CD4-positive, alpha-beta T cell treated with Interleukin-4 for 4 hours (primary cell): ENCODE results near the gene BRD9.
"Not testable (repeated sequence)": the region's sequence is repeated elsewhere in the genome, so short reads cannot be mapped to it uniquely, and the experiment has no call there.

Experiments
- DNase-seq: peaks from one replicate; pipeline ENCODE4 v3.0.0-alpha.2; 2020

The BRD9 gene

DNA sequence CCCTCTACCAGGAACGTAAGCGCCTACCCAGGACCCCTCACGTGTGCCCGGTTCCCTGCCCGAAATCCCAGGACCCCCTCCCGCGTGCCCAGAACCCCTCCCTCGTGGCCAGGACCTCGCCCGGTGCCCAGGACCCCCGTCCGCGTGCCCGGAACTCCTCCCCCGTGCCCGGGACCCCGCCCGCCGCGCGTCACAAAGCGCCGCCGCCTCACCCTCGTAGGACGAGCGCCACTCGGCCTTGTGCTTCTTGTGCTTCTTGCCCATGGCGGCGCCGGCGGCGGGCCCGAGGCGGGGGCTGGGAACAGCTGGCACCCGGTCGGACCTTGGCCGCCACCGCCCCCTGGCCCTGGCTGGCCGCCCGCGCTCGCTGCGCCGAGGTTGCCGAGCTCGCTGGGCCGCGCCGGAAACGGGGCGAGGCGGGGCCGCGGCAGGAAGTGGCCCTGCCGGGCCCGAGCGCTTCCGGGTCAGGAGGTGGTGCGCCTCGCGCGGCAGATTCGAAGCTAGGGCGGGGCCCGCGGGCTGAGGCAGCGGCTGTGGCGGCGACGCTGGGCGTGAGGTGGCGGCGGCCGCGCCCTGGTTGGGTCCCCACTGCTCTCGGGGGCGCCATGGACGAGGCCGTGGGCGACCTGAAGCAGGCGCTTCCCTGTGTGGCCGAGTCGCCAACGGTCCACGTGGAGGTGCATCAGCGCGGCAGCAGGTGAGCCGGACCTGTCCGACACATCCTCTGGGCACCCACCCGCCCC lies at the start of gene BRD9, which contains the start of gene TRIP13:
TSS of gene BRD9 (minus strand) at position 408 of the 743 bp plus-strand sequence. CDS start at position 264, 144 bp downstream.
TSS of gene TRIP13 (plus strand) at position 491 of the 743 bp plus-strand sequence. CDS start at position 606, 115 bp downstream.
- peak; percentile 74 for DNase-seq

DNA sequence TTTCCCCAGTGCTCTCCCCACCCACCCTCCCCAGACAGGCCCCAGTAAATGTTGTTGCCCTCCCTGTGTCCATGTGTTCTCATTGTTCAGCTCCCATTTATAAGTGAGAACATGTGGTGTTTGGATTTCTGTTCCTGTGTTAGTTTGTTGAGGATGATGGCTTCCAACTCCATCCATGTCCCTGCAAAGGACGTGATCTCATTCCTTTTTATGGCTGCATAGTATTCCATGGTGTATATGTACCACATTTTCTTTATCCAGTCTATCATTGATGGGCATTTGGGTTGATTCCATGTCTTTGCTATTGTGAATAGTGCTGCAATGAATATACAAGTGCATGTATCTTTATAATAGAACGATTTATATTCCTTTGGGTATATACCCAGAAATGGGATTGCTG lies 48.1 kb upstream of the BRD9 start:
- DNase-seq: not testable (repeated sequence)

DNA sequence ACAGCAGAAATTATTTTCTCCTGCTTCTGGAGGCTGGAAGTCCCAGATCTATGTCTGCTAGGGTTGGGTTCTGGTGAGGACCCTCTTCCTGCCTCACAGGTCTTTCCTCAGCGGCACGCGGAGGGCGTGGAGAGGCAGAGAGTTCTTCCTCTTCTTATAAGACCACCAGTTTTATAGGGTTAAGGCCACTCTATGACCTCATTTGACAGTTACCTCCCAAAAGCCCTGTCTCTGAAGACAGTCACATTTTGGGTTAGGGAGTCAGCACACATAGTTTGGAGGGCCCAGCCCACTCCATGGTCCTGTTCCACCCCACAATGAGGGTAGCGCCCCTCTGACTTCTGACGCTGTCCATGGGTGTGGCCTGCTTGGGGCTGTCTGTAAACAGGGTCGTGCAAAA lies 46.8 kb upstream of the BRD9 start:
- DNase-seq: no peak

DNA sequence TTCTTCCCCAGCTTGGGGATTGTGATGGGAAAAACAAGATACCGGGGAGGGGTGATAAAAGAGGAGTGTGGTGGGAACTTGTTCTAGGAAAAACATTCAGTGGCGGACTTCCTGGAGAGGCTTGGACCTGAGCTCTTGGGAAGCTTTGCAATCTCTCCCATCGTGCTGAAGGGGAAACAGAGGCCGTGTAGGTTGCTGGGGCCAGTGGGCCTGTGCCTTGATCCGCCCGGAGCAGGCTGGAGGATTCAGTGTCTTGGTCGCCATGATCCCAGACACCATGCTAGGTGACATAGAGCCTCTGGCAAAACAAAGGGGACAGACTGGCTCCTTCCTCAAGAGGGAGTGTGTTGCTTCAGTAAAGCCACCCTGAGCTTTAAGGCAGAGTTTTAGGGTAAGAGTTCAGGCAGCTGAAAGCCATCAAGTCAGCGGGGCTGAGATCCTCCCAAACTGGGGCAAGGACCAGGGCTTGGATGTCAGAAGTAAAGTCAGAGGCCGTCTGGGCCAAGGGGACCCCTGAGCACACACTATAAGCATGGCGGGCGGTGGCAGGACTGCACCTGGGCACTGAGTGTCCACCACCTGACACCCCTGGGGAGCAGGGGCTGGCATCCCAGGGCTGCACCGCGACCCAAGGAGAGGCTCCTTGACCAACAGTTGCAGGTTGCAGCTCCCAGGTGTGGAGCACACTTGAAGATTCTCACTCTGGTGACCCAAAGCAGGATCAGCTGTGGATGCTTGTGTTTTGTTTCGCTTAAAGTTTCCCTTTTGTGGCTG lies 44.7 kb upstream of the BRD9 start:
- DNase-seq: no peak

DNA sequence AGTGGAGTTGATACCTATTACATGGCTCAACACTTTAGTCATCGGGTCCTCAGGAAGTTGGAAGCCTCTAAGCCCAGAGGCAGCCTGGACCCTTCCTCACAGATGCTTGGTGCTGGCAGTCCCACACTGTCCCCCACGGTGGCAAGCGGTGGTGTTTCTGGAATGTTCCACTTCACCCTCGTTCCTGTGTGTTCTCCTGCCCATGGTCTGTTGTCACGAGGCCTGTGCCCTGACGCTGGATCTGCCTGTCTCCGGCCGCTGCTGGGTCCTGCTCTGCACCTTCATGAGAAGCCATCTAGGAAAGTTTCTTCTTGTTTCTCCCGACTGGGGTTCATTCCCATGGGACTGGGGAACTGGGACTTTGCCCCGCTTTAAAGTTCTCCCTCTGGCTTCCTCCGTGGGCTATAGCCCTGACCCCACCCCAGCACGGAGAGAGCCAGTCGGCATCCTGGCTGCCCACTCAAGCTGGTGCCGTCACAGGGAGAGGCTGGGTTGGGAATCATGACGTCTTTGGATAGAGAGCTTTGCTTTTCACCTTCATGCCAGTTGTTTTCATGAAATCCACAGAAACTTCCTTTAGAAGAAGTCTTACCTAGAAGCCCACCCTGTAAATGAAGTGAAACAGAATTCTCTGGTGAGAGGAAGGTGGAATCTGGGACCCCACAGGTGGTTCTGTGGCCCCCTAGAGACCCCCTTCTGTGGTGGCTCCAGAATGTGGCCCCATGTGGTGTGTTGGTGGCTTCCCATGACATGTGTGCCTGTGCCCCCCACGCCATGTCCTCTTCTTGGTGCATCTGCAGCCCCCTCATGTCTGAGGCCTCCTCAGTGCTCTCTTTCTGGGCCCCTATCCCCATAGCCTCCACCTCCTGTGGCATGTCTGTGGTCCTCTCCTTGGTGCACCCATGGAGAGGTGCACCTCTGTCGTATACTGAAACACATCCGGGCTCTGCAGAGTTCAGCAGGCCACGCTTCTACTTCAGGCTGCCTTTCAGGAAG lies 43.8 kb upstream of the BRD9 start:
- DNase-seq: no peak

DNA sequence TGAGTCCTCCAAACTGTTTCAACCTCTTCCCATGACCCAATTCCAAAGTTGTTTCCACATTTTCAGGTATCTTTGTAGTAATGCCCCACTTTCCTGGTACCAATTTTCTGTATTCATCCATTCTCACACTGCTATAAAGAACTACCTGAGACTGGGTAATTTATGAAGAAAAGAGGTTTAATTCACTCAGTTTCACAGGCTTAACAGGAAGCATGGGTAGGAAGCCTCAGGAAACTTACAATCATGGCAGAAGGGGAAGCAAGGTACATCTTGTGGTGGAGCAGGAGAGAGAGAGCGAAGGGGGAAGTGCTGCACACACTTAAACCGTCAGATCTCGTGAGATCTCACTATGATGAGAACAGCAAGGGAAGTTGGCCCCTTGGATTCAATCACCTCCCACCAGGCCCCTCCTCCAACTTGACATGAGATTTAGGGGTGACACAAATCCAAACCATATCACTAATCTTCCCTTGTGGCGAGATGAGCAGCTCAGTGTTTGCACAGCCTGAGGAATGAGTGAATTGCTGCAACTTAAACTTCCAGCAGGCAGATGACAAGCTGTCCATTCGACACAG lies 43.0 kb upstream of the BRD9 start:
- DNase-seq: no peak

DNA sequence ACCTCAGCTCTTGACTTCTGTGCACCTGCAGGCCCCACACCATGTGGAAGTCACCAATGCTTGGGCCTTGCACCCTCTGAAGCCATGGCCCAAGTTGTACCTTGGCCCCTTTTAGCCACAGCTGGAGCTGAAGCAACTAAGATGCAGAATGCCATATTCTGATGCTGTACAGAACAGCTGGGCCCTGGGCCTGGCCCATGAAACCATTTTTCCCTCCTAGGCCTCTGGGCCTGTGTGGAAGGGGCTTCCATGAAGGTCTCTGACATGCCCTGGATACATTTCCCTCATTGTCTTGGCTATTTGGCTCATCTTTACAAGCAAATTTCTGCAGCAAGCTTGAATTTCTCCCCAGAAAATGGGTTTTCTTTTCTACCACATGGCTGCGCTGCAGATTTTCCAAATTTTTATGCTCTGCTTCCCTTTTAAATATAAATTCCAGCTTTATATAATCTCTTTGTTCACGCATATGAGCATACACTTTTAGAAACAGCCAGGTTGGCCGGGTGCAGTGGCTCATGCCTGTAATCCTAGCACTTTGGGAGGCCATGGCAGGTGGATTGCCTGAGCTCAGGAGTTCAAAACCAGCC lies 41.9 kb upstream of the BRD9 start:
- not testable (repeated sequence) for DNase-seq

DNA sequence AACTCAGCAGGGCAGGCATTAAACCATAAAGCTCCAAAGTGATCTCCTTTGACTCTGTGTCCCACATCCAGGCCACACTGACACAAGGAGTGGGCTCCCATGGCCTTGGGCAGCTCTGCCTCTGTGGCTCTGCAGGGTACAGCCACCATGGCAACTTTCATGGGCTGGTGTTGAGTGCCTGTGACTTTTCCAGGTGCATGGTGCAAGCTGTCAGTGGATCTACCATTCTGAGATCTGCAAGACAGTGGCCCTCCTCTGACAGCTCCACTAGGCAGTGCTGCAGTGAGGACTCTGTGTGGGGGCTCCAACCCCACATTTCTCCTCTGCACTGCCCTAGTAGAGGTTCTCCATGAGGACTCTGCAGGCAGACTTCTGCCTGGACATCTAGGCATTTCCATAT lies 41.4 kb upstream of the BRD9 start:
- DNase-seq: not testable (repeated sequence)

DNA sequence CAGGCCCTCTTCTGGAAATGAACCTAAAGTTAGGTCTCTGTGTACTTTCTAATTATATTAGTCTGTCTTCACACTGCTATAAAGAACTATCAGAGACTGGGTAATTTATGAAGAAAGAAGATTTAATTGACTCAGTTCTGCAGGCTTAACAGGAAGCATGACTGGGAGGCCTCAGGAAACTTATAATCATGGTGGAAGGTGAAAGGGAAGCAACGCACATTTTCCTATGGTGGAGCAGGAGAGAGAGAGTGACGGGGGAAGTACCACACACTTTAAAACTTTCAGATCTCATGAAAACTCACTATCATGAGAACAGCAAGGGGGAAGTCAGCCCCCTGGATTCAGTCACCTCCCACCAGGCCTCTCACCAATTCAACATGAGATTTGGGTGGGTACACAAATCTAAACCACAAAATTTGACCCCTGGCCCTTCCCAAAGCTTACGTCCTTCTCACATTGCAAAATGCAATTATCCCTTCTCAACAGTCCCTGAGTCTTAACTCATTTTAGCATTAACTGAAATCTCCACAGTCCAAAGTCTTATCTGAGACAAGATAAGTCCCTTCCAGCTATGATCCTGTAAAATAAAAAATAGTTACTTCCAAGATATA lies 40.8 kb upstream of the BRD9 start:
- no peak for DNase-seq

DNA sequence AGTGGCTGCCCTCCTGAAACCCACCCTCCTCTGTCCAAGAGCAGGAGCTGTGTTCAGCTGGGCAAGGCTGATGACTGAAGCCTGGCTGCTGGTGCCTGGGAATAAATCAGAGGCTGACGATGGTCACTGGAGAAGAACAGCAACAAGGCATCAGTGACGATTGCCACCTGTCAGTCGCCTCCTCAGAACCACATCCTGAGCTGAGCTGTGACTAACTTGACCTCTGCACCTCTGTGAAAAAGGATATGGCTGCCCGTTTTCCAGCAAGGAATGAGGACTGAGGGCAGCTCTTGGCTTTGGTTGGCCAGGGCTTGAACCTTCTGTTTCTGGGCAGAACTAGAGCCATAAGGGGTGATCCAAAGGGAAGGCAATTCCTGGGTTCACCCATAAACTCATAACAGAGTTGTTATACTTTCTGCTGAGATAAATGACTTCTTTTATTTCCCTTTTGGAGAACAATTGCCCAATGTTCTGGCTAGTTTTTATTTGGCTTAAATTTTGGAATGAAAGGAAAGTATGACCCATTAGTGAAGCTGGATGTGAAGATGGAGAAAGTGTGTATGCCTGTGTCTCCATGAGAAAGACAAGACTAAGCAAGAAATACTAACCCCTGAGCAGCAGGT lies 40.1 kb upstream of the BRD9 start:
- no peak for DNase-seq

DNA sequence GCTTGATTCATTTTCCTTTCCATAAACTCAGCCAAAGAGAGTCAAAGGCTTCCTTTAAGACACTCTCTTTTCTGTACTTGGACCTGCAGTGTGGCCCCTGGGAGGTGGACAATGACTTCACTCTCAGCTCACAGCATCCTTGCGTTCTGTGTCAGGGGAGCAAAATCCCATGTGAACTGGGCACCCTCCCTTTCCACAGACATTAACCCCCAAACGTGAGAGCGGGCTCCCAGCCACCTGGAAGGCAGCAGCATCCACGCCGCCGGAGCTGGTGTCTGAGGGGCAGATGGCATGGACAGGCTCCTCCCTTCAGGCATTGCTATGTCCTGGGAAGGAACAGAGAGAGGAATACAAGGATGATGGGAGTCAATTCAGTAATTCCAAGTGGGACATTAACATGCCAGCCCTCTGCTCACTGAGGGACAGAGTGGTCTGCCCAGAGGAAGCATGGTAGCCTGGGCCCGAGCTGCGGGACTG lies 39.6 kb upstream of the BRD9 start:
- no peak for DNase-seq

DNA sequence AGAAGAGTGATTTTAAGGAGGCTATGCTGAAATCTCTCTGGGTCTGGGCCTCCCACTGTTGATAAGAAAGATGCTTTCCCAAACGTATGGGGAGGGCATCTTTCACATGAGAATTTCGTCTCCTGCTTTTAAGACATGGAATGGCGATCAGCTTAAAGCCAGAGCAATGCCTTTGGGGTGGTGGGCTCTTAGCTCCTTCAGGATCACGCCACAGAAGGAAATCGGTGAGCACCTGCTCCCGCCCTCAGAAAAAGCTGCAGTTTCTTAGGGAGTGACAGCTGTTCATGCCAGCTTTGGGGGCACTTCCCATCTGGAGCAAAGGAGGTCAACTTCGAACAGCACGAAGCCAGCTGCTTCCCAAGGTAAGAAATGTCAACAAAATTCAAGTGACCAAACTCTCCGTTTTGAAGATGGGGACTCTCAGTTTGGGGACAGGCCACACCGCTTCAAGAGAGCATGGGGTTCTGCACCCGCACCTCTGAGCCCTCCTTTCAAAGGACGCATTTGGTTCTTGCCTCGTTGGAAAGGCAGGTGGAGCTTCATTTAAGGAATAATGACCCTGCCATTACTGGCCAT lies 39.1 kb upstream of the BRD9 start:
- DNase-seq: no peak

DNA sequence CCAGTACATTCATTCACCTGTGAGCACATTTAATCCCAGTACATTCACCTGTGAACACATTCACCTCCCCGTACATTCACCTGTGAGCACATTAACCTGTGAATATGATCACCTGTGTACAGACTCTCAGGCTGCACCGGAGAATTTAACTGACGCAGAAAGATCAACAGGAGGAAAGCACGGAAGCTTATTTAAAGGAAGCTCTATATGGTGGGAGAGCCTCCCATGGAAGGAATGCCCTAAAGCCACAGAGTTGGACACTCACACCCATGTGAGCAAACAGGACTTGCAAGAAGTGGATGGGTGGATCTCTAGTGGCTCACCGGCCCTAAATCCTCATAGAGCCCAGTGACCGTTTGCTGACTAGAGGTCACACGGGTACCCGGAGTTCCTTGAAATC lies 38.3 kb upstream of the BRD9 start:
- DNase-seq: no peak

DNA sequence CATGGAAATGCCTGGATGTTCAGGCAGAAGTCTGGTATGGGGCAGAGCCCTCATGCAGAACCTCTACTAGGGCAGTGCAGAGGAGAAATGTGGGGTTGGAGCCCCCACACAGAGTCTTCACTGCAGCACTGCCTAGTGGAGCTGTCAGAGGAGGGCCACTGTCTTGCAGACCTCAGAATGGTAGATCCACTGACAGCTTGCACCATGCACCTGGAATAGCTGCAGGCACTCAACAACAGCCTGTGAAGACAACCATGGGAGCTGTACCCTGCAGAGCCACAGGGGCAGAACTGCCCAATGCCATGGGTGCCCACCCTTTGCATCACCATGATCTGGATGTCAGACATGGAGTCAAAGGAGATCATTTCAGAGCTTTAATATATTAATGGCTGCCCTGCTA lies 37.0 kb upstream of the BRD9 start:
- DNase-seq: no peak

DNA sequence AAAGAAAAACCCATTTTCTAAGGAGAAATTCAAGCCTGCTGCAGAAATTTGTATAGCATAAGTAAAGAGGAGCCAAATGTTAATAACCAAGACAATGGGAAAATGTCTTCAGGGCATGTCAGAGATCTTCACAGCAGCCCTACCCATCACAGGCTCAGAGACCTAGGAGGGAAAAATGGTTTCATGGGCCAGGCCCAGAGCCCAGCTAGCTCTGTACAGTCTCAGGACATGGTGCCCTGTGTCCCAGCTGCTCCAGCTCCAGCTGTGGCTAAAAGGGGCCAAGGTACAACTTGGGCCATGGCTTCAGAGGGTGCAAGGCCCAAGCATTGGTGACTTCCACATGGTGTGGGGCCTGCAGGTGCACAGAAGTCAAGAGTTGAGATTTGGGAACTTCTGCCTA lies 36.6 kb upstream of the BRD9 start:
- not testable (repeated sequence) for DNase-seq

DNA sequence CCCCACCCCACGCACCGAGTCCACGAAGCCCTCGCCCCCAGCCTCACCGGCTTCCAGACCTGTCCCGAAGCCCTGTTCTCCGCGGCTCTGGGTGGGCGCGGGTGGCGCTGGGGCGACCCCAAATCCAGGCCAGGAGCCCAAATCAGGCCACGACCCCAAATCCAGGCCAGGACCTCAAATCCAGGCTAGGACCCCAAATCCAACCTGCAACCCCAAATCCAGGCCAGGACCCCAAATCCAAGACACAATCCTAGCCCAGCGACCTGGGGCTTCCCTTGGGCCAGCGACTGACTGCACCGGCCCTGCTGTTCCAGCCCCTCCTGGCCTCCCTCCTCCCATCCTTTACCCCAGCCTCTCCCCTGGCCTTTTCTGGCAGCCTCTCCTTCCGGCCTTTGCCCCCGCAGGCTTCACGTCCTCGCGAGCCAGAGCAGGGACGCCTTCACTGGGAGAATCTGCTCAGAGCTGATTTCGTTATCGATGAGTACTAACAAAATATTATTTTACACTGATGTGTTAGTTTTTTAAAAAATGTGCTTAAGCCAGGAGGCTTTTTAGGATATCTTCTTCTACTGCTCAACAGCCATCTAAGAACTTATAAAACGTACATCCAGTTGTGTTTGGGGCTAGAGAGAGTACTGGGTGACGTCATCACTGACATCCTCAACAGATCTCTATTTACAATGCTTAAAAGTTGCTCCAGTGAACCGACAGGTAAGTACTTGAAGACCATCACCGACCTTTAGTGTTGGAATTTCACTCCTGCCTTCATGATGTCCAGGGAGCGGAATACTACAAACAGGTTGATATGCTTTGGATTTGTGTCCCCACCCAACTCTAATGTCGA lies 34.8 kb upstream of the BRD9 start:
- DNase-seq: no peak

DNA sequence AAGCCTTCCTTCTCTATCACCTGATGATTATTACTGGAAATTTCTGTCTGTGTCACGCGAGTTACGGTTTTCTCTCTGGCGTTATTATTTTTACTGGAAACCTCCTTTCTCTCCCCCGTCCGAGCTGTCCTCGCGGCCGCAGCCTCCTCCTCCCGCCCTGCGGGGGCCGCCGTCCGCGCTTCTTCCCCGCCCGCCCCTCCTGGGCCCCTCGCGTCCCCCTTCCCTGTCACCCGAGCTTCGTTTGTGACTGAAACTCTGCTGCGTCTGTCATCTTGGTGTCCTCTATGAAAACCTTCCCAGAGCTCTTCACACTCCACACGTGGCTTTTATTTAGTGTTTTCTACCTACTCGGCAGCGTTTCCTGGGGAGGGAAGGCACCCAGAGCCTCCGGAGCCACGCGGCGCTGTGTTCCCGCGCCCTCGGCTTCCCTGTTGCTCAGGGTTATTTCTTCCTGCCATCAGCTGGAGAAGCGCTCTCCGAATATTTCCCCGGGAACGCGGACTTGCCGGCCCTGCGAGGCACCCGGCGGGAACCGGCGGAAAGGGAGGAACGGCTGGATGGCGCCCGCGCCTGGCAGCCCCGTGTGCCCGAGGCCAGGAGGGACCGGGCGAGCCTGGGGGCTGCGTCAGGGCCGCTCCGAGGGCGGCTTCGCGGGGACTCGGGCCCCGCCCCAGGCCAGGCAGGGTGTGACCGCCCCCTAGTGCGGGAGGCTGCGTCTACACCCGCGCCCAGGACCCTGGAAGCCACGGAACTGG lies 34.0 kb upstream of the BRD9 start:
- no peak for DNase-seq

DNA sequence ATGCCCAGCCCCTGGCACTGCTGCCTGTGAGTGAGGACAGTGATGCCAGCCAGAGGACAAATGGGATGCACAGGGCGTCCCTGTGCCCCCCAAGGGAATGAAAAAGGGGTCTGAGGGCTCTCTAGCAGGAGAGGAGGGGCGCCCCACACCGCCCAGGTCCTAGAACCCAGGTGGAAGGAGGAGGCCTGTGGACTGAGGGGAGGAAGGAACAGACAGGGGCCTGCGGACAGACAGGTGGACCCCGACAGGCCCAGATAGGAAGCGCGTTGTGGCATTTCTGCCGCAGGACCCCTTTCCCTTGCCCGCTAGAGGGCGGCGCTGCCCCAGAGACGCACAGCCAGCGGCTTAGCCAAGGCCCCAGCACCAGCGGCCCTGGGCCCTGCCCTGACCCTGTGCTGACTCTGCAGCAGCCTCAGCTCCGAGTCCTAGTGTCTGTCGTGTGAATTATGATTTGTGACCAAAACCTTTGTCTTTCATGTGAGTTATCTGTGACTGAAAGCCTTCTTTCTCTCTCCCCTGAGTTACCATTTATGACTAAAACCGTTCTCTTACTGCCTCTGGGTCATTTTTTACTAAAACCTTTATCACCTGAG lies 30.8 kb upstream of the BRD9 start:
- peak; percentile 42 for DNase-seq
